GM12878 (cell line): ENCODE measurements around the gene IRF6. TPM values are rescaled to one million over a fixed set of nuclear protein-coding genes. Genes with fewer than 3 reads are reported as not detected.

Source experiments
- BHLHE40 ChIP-seq, 2 experiments: fragments of 450-650 bp in 1 of 2; IDR thresholded peaks; 2 replicates each; pipeline ENCODE4 v1.6.1; 2011 to 2017; ENCODE audit warnings: low read depth in 2 of 2, borderline replicate concordance in 1 of 2, improper control_type of control experiment in 1 of 2, low read length in 1 of 2, mild to moderate bottlenecking in 1 of 2
- EED ChIP-seq: sonication (generic); IDR thresholded peaks from 2 replicates; pipeline ENCODE4 v1.6.1; 2016; ENCODE audit warnings: antibody characterized with exemption, low read depth
- RB1 ChIP-seq: fragments of 450-650 bp; formaldehyde crosslinking; IDR thresholded peaks from 2 replicates; pipeline ENCODE4 v1.6.1; 2017; ENCODE audit warnings: mild to moderate bottlenecking, borderline replicate concordance
- RELA ChIP-seq: fragments of 450-650 bp; IDR thresholded peaks from 2 replicates; pipeline ENCODE4 v1.8.0; 2014; ENCODE audit warnings: borderline replicate concordance; ENCODE audit not compliant: partially characterized antibody
- TCF7 ChIP-seq: IDR thresholded peaks from 2 replicates; pipeline ENCODE4 v1.6.1; 2014; ENCODE audit warnings: antibody characterized with exemption, borderline replicate concordance
- WRNIP1 ChIP-seq: IDR thresholded peaks from 2 replicates; pipeline ENCODE4 v1.6.1; 2011; ENCODE audit warnings: low read depth, low read length, improper control_type of control experiment, borderline replicate concordance
- polyA plus RNA-seq, 11 experiments: library from polyadenylated mRNA; depleted of rRNA in 4 of 11; unstranded in 6 of 11; stranded (reverse) in 5 of 11; fragments of >200 nt; fragmentation: Nextera tagmentation in 4 of 11; fragmentation: Illumina TruSeq in 1 of 11; extraction: Ambion mirVana in 4 of 11; extraction: Trizol in 1 of 11; gene quantifications; 1 replicate in 1 of 11; 2 replicates in 10 of 11; pipeline versions ENCODE4 v1.2.1 to v1.2.3, GENCODE V29; 2011 to 2016; ENCODE audit warnings: inconsistent platforms in 2 of 11, missing spikeins in 2 of 11, low read depth in 1 of 11
- total RNA-seq, 4 experiments: library from RNA; depleted of rRNA in 3 of 4; stranded (reverse); fragments of >200 nt in 3 of 4; fragmentation: Illumina TruSeq in 1 of 4; extraction: Trizol in 1 of 4; gene quantifications; 2 replicates each; pipeline versions ENCODE4 v1.2.1 to v1.2.3, GENCODE V29; 2013 to 2021
- TF ChIP-seq, protein P1 (sequence below): IDR thresholded peaks from 2 replicates; pipeline ENCODE4 v1.6.1; 2012; ENCODE audit warnings: low read depth, low read length, improper control_type of control experiment
- TF ChIP-seq, protein P2 (sequence below): fragments of 450-650 bp; conservative IDR thresholded peaks from 2 replicates; pipeline ENCODE4 v1.6.1; 2017; ENCODE audit warnings: mild to moderate bottlenecking, moderate library complexity
- TF ChIP-seq, protein P3 (sequence below): fragments of 450-650 bp; IDR thresholded peaks from 2 replicates; pipeline ENCODE4 v1.6.1; 2017; ENCODE audit warnings: mild to moderate bottlenecking
- TF ChIP-seq, protein P4 (sequence below): fragments of 450-650 bp; IDR thresholded peaks from 2 replicates; pipeline ENCODE4 v1.6.1; 2018; ENCODE audit warnings: borderline replicate concordance, mild to moderate bottlenecking; ENCODE audit not compliant: partially characterized antibody
- TF ChIP-seq, protein P5 (sequence below): fragments of 450-650 bp; IDR thresholded peaks from 2 replicates; pipeline ENCODE4 v1.6.1; 2016; ENCODE audit warnings: mild to moderate bottlenecking, moderate library complexity, borderline replicate concordance
- TF ChIP-seq, protein P6 (sequence below): fragments of 450-650 bp; formaldehyde crosslinking; IDR thresholded peaks from 2 replicates; pipeline ENCODE4 v1.4.0; 2022; ENCODE audit warnings: mild to moderate bottlenecking, moderate library complexity

Gene IRF6
- total and polyA plus RNA-seq, 10 of the 15 experiments (the other 5 are each of a cell fraction or from before 2014, with no cell fraction given): 0.04 to 0.50 (median 0.09) TPM; not detected in 1

DNA sequence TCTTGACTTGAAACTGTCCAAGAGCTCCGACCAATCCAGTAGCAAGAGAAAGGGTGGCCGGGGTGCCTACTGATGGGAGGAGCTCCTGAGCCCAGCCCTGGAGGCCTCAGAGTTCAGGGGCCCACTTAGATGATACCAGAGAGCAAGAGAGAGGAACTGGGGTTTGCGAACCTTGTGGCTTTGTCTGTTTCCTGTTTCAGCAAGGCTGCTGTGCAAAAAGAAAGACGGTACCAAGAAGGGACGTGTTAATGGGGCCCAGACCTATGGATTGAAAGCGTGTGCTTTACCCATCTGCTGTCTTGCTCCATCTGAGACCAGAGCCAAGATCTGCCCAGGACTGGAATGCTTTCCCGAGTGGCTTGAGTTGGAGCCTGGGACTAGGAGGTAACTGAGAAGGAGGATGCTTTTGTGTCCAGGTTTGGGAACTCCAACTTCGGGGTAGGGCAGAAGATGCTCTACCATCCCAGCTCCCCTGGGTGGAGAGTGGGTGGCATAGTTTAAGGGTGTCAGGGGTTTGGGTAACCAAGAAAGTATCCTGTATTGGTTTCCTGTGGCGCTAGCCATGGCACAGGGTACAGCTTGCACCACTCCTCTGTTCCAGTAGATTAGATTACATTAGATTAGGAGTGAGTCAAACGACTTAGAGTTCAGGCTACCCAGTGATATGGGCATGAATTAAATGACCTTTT lies 49.9 kb downstream of the IRF6 start, which contains the start of gene TRAF3IP3 (continued):
- TF ChIP-seq, protein P1, sequence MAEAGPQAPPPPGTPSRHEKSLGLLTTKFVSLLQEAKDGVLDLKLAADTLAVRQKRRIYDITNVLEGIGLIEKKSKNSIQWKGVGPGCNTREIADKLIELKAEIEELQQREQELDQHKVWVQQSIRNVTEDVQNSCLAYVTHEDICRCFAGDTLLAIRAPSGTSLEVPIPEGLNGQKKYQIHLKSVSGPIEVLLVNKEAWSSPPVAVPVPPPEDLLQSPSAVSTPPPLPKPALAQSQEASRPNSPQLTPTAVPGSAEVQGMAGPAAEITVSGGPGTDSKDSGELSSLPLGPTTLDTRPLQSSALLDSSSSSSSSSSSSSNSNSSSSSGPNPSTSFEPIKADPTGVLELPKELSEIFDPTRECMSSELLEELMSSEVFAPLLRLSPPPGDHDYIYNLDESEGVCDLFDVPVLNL: no peak
- TF ChIP-seq, protein P2, sequence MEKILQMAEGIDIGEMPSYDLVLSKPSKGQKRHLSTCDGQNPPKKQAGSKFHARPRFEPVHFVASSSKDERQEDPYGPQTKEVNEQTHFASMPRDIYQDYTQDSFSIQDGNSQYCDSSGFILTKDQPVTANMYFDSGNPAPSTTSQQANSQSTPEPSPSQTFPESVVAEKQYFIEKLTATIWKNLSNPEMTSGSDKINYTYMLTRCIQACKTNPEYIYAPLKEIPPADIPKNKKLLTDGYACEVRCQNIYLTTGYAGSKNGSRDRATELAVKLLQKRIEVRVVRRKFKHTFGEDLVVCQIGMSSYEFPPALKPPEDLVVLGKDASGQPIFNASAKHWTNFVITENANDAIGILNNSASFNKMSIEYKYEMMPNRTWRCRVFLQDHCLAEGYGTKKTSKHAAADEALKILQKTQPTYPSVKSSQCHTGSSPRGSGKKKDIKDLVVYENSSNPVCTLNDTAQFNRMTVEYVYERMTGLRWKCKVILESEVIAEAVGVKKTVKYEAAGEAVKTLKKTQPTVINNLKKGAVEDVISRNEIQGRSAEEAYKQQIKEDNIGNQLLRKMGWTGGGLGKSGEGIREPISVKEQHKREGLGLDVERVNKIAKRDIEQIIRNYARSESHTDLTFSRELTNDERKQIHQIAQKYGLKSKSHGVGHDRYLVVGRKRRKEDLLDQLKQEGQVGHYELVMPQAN: no peak
- TF ChIP-seq EED (peak; percentile 70), RB1 (no peak), RELA (peak; percentile 7), TCF7 (no peak), BHLHE40 (IDR thresholded peaks at IDR 0.05; ENCODE audit: borderline replicate concordance in 1 of 2, low read depth in 2 of 2, low read length in 1 of 2) (0 out of 4 replicates have a peak, but pooled peaks of 1 of the 2 experiments have one; percentile 19), WRNIP1 (peak; percentile 37; the same call in 1 of the 2 replicates)
- TF ChIP-seq, protein P3, sequence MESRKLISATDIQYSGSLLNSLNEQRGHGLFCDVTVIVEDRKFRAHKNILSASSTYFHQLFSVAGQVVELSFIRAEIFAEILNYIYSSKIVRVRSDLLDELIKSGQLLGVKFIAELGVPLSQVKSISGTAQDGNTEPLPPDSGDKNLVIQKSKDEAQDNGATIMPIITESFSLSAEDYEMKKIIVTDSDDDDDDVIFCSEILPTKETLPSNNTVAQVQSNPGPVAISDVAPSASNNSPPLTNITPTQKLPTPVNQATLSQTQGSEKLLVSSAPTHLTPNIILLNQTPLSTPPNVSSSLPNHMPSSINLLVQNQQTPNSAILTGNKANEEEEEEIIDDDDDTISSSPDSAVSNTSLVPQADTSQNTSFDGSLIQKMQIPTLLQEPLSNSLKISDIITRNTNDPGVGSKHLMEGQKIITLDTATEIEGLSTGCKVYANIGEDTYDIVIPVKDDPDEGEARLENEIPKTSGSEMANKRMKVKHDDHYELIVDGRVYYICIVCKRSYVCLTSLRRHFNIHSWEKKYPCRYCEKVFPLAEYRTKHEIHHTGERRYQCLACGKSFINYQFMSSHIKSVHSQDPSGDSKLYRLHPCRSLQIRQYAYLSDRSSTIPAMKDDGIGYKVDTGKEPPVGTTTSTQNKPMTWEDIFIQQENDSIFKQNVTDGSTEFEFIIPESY: no peak
- TF ChIP-seq, protein P4, sequence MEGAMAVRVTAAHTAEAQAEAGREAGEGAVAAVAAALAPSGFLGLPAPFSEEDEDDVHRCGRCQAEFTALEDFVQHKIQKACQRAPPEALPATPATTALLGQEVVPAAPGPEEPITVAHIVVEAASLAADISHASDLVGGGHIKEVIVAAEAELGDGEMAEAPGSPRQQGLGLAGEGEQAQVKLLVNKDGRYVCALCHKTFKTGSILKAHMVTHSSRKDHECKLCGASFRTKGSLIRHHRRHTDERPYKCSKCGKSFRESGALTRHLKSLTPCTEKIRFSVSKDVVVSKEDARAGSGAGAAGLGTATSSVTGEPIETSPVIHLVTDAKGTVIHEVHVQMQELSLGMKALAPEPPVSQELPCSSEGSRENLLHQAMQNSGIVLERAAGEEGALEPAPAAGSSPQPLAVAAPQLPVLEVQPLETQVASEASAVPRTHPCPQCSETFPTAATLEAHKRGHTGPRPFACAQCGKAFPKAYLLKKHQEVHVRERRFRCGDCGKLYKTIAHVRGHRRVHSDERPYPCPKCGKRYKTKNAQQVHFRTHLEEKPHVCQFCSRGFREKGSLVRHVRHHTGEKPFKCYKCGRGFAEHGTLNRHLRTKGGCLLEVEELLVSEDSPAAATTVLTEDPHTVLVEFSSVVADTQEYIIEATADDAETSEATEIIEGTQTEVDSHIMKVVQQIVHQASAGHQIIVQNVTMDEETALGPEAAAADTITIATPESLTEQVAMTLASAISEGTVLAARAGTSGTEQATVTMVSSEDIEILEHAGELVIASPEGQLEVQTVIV: no peak
- TF ChIP-seq, protein P5, sequence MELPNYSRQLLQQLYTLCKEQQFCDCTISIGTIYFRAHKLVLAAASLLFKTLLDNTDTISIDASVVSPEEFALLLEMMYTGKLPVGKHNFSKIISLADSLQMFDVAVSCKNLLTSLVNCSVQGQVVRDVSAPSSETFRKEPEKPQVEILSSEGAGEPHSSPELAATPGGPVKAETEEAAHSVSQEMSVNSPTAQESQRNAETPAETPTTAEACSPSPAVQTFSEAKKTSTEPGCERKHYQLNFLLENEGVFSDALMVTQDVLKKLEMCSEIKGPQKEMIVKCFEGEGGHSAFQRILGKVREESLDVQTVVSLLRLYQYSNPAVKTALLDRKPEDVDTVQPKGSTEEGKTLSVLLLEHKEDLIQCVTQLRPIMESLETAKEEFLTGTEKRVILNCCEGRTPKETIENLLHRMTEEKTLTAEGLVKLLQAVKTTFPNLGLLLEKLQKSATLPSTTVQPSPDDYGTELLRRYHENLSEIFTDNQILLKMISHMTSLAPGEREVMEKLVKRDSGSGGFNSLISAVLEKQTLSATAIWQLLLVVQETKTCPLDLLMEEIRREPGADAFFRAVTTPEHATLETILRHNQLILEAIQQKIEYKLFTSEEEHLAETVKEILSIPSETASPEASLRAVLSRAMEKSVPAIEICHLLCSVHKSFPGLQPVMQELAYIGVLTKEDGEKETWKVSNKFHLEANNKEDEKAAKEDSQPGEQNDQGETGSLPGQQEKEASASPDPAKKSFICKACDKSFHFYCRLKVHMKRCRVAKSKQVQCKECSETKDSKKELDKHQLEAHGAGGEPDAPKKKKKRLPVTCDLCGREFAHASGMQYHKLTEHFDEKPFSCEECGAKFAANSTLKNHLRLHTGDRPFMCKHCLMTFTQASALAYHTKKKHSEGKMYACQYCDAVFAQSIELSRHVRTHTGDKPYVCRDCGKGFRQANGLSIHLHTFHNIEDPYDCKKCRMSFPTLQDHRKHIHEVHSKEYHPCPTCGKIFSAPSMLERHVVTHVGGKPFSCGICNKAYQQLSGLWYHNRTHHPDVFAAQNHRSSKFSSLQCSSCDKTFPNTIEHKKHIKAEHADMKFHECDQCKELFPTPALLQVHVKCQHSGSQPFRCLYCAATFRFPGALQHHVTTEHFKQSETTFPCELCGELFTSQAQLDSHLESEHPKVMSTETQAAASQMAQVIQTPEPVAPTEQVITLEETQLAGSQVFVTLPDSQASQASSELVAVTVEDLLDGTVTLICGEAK: 0 out of 2 replicates have a peak, but pooled peaks have one; percentile 11
- TF ChIP-seq, protein P6, sequence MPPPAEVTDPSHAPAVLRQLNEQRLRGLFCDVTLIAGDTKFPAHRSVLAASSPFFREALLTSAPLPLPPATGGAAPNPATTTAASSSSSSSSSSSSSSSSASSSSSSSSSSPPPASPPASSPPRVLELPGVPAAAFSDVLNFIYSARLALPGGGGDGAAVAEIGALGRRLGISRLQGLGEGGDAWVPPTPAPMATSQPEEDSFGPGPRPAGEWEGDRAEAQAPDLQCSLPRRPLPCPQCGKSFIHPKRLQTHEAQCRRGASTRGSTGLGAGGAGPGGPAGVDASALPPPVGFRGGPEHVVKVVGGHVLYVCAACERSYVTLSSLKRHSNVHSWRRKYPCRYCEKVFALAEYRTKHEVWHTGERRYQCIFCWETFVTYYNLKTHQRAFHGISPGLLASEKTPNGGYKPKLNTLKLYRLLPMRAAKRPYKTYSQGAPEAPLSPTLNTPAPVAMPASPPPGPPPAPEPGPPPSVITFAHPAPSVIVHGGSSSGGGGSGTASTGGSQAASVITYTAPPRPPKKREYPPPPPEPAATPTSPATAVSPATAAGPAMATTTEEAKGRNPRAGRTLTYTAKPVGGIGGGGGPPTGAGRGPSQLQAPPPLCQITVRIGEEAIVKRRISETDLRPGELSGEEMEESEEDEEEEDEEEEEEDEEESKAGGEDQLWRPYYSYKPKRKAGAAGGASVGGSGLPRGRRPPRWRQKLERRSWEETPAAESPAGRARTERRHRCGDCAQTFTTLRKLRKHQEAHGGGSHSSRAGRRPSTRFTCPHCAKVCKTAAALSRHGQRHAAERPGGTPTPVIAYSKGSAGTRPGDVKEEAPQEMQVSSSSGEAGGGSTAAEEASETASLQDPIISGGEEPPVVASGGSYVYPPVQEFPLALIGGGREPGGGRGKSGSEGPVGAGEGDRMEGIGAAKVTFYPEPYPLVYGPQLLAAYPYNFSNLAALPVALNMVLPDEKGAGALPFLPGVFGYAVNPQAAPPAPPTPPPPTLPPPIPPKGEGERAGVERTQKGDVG (CRISPR knock-in tag): no peak
